ENCODE data around the gene CFHR1. TPM values are rescaled to one million over a fixed set of nuclear protein-coding genes. Genes with fewer than 3 reads are reported as not detected.

The CFHR1 gene
- total RNA-seq, 3 donors from 2014 or later (not counting 1 experiment from before 2014, with no cell fraction given): not detected

GRCh38 chr1:196877964-196878363 lies 58.4 kb downstream of the CFHR1 start:
- H3K27me3 ChIP-seq (ENCODE audit: control insufficient read depth, insufficient read depth, low read length): no peaks in the 10 kb centered on the region
- H3K27ac ChIP-seq (ENCODE audit: low read length): no peak overlapping the region
- H3K4me1 Mint-ChIP-seq: no peaks in the 10 kb centered on the region
- DNase-seq: no peak
- H3K4me3 ChIP-seq (ENCODE audit: low read length): no peak overlapping the region
- ATAC-seq: no peak
- H3K27me3 Mint-ChIP-seq (ENCODE audit: low read depth in 2 of 2): no peaks in the 10 kb centered on the region
- TF ChIP-seq CTCF (IDR thresholded peaks at IDR 0.05): no peak
- intact Hi-C loops (cut with micrococcal nuclease): no loop called here
- no peaks in the 10 kb centered on the region for H3K4me1 ChIP-seq (ENCODE audit: control insufficient read depth, insufficient read depth, low read length)
- no peak overlapping the region for H3K4me3 Mint-ChIP-seq
- no peaks in the 10 kb centered on the region for H3K9me3 ChIP-seq (ENCODE audit: control insufficient read depth, insufficient read depth, low read length)
- 15% methylated on average over 29 of the region's 29 CpGs for WGBS (ENCODE audit: insufficient coverage)
- peaks cover 4% of the 10 kb centered on the region in 2 donors for H3K9me3 Mint-ChIP-seq
- no peaks in the 10 kb centered on the region for H3K36me3 ChIP-seq (ENCODE audit: control insufficient read depth, insufficient read depth, low read length)
- H3K27ac Mint-ChIP-seq: no peak overlapping the region
- H3K36me3 Mint-ChIP-seq: peaks cover 6% of the 10 kb centered on the region

Other genes starting within 250 kb of the CFHR1 start
- not detected for gene KCNT2, start 211.3 kb upstream of the CFHR1 start, total RNA-seq
- 1 to 10 TPM in 2 of 3 donors, under 1 TPM in 1; 0.88 to 2.8 (median 2.7) TPM for gene CFH, start 167.7 kb upstream of the CFHR1 start, total RNA-seq
- gene CFHR3, start 44.9 kb upstream of the CFHR1 start, total RNA-seq: not detected
- not detected for gene CFHR4, start 68.3 kb downstream of the CFHR1 start, total RNA-seq
- not detected for gene CFHR2, start 124.0 kb downstream of the CFHR1 start, total RNA-seq
- not detected for gene CFHR5, start 157.8 kb downstream of the CFHR1 start, total RNA-seq
- gene F13B, start 247.5 kb downstream of the CFHR1 start, total RNA-seq: not detected

Measured in natural killer cell (primary cell).